ENCODE data around the gene ZWILCH. TPM values are rescaled to one million over a fixed set of nuclear protein-coding genes. Genes with fewer than 3 reads are reported as not detected.

Gene ZWILCH
- total and polyA plus RNA-seq, 2 experiments from 2014 or later, result 51.0 to 64.1 TPM

DNA sequence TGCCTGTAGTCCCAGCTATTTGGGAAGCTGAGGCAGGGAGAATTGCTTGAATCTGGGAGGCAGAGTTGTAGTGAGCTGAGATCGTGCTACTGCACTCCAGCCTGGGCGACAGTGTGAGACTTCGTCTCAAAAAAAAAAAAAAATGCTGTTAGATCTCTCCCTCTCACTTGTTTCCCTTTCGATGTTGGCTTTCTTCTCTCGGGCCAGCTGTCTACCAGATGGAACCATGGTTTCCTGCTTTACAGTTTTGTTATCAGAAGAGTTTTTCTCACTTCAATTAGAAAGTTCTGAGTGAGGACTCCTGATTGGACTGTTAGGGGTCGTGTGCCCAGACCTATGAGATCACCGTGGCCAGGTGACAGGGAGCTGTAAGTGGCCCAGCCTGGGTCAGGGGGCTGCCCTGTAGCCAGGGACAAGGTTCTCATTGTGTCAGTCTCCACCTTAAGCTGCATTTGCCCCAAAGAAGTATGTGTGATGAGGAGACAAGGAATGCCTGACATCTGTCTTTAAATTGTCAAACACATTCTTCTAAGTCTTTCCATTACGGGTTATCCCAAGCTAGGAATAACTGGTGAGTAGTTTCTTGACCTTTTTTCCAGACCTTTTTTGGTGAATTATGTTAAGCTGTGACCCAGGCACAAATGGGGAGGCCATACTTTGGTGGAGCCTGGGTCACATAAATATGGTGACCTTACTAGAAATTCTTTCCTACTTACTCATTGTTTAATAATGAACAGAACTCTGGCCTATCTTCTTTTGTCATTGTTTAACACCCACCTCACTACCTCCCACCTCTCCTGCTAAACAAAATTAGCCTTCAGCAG is 32.7 kb upstream of the ZWILCH start (continued):
- TF ChIP-seq, protein P1, sequence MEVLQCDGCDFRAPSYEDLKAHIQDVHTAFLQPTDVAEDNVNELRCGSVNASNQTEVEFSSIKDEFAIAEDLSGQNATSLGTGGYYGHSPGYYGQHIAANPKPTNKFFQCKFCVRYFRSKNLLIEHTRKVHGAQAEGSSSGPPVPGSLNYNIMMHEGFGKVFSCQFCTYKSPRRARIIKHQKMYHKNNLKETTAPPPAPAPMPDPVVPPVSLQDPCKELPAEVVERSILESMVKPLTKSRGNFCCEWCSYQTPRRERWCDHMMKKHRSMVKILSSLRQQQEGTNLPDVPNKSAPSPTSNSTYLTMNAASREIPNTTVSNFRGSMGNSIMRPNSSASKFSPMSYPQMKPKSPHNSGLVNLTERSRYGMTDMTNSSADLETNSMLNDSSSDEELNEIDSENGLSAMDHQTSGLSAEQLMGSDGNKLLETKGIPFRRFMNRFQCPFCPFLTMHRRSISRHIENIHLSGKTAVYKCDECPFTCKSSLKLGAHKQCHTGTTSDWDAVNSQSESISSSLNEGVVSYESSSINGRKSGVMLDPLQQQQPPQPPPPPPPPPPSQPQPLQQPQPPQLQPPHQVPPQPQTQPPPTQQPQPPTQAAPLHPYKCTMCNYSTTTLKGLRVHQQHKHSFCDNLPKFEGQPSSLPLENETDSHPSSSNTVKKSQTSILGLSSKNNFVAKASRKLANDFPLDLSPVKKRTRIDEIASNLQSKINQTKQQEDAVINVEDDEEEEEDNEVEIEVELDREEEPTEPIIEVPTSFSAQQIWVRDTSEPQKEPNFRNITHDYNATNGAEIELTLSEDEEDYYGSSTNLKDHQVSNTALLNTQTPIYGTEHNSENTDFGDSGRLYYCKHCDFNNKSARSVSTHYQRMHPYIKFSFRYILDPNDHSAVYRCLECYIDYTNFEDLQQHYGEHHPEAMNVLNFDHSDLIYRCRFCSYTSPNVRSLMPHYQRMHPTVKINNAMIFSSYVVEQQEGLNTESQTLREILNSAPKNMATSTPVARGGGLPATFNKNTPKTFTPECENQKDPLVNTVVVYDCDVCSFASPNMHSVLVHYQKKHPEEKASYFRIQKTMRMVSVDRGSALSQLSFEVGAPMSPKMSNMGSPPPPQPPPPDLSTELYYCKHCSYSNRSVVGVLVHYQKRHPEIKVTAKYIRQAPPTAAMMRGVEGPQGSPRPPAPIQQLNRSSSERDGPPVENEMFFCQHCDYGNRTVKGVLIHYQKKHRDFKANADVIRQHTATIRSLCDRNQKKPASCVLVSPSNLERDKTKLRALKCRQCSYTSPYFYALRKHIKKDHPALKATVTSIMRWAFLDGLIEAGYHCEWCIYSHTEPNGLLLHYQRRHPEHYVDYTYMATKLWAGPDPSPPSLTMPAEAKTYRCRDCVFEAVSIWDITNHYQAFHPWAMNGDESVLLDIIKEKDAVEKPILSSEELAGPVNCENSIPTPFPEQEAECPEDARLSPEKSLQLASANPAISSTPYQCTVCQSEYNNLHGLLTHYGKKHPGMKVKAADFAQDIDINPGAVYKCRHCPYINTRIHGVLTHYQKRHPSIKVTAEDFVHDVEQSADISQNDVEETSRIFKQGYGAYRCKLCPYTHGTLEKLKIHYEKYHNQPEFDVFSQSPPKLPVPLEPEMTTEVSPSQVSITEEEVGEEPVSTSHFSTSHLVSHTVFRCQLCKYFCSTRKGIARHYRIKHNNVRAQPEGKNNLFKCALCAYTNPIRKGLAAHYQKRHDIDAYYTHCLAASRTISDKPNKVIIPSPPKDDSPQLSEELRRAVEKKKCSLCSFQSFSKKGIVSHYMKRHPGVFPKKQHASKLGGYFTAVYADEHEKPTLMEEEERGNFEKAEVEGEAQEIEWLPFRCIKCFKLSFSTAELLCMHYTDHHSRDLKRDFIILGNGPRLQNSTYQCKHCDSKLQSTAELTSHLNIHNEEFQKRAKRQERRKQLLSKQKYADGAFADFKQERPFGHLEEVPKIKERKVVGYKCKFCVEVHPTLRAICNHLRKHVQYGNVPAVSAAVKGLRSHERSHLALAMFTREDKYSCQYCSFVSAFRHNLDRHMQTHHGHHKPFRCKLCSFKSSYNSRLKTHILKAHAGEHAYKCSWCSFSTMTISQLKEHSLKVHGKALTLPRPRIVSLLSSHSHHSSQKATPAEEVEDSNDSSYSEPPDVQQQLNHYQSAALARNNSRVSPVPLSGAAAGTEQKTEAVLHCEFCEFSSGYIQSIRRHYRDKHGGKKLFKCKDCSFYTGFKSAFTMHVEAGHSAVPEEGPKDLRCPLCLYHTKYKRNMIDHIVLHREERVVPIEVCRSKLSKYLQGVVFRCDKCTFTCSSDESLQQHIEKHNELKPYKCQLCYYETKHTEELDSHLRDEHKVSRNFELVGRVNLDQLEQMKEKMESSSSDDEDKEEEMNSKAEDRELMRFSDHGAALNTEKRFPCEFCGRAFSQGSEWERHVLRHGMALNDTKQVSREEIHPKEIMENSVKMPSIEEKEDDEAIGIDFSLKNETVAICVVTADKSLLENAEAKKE (CRISPR knock-in tag; IDR thresholded peaks at IDR 0.05), result no peak
- TF ChIP-seq, protein P2, sequence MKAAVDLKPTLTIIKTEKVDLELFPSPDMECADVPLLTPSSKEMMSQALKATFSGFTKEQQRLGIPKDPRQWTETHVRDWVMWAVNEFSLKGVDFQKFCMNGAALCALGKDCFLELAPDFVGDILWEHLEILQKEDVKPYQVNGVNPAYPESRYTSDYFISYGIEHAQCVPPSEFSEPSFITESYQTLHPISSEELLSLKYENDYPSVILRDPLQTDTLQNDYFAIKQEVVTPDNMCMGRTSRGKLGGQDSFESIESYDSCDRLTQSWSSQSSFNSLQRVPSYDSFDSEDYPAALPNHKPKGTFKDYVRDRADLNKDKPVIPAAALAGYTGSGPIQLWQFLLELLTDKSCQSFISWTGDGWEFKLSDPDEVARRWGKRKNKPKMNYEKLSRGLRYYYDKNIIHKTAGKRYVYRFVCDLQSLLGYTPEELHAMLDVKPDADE (IDR thresholded peaks at IDR 0.05), result no peak
- no peak for TF ChIP-seq CREB1 (CRISPR knock-in tag; IDR thresholded peaks at IDR 0.05; ENCODE audit: low read depth)

DNA sequence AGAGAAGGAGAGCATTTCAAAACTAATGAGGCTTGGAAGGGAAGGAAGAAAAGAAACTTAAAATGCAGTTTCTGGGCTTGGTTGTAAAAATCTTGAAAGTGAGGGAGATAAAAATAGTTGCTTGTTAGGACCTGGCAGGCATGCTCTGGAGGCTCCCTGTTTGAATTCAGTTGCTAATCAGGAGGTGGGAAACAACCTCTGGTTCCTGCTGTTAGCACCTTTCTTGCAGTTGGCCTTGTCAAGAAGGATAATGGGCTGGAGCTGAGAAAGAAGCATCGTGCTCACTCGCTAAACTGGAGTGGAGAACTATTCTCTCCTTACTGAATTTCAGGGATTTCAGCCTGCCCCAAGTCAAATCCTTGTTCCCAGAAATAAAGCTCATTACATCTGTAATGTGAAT is 31.0 kb upstream of the ZWILCH start:
- DNase-seq (ENCODE audit: low spot score), result peak; percentile 82
- Histone ChIP-seq H3K79me2 (replicated peaks; ENCODE audit: insufficient read depth) (peaks cover 21% of the 10 kb centered on the region), H3K27me3 (ENCODE audit: insufficient read depth) (no peaks in the 10 kb centered on the region), H3K27ac (ENCODE audit: low read depth) (peak overlapping the region; percentile 96), H3K4me3 (peak overlapping the region; percentile 36), H2AFZ (no peak overlapping the region), H4K20me1 (replicated peaks; ENCODE audit: insufficient read depth) (no peaks in the 10 kb centered on the region; the same call in 1 of the 2 replicates), H3K9me2 (ENCODE audit: insufficient read depth) (no peaks in the 10 kb centered on the region), H3F3A (replicated peaks; ENCODE audit: low read depth) (peaks cover 25% of the 10 kb centered on the region), H3K4me1 (ENCODE audit: insufficient read depth) (peaks cover 65% of the 10 kb centered on the region), H3K36me3 (ENCODE audit: insufficient read depth) (no peaks in the 10 kb centered on the region), H3K4me2 (peak overlapping the region; percentile 71)
- Mint-ChIP-seq H3K4me1 (peaks cover 77% of the 10 kb centered on the region), H3K27me3 (ENCODE audit: insufficient read depth, low read depth, poor library complexity) (peaks cover 10% of the 10 kb centered on the region), H3K4me3 (peak overlapping the region; percentile 31), H3K36me3 (ENCODE audit: low read depth) (no peaks in the 10 kb centered on the region; the same call in 2 of the 3 replicates), H3K27ac (peak overlapping the region; percentile 85), H3K9me3 (no peaks in the 10 kb centered on the region)
- ATAC-seq, result peak; percentile 84
- no peak for TF ChIP-seq STAT1 (IDR thresholded peaks at IDR 0.05; ENCODE audit: unreplicated experiment)
- TF ChIP-seq, protein P1 (CRISPR knock-in tag; IDR thresholded peaks at IDR 0.05), result peak; percentile 65; the same call in 1 of the 2 replicates

All from GM23338 (cell line).